IMR-90 (cell line): ENCODE results near the gene TXNDC5. TPM values are rescaled to one million over a fixed set of nuclear protein-coding genes. Genes with fewer than 3 reads are reported as not detected.

ENCODE experiments used
- BHLHE40 ChIP-seq: fragments of 150-350 bp; IDR thresholded peaks from 2 replicates; pipeline ENCODE4 v1.6.1; 2016; ENCODE audit warnings: mild to moderate bottlenecking, low read depth, low read length
- SMC3 ChIP-seq: fragments of 150-350 bp; IDR thresholded peaks from 2 replicates; pipeline ENCODE4 v1.6.1; 2016; ENCODE audit warnings: low read depth, mild to moderate bottlenecking, antibody characterized with exemption, low read length, moderate library complexity
- polyA plus RNA-seq, 3 experiments: library from polyadenylated mRNA; depleted of rRNA; stranded (reverse); fragments of >200 nt; gene quantifications; 2 replicates each; pipeline ENCODE4 v1.2.3, GENCODE V29; 2012; ENCODE audit warnings: low replicate concordance in 1 of 3
- total RNA-seq: library from RNA; depleted of rRNA; stranded (reverse); fragments of >200 nt; gene quantifications from 2 replicates; pipeline ENCODE4 v1.2.3, GENCODE V29; 2012
- TF ChIP-seq, protein P1 (sequence below): fragments of 150-350 bp; IDR thresholded peaks from 2 replicates; pipeline ENCODE4 v1.6.1; 2017; ENCODE audit warnings: mild to moderate bottlenecking, antibody characterized with exemption, low read length, low read depth

The TXNDC5 gene
- total and polyA plus RNA-seq, 2 of the 4 experiments (the other 2 are of a cell fraction) = 274 to 439 TPM

DNA sequence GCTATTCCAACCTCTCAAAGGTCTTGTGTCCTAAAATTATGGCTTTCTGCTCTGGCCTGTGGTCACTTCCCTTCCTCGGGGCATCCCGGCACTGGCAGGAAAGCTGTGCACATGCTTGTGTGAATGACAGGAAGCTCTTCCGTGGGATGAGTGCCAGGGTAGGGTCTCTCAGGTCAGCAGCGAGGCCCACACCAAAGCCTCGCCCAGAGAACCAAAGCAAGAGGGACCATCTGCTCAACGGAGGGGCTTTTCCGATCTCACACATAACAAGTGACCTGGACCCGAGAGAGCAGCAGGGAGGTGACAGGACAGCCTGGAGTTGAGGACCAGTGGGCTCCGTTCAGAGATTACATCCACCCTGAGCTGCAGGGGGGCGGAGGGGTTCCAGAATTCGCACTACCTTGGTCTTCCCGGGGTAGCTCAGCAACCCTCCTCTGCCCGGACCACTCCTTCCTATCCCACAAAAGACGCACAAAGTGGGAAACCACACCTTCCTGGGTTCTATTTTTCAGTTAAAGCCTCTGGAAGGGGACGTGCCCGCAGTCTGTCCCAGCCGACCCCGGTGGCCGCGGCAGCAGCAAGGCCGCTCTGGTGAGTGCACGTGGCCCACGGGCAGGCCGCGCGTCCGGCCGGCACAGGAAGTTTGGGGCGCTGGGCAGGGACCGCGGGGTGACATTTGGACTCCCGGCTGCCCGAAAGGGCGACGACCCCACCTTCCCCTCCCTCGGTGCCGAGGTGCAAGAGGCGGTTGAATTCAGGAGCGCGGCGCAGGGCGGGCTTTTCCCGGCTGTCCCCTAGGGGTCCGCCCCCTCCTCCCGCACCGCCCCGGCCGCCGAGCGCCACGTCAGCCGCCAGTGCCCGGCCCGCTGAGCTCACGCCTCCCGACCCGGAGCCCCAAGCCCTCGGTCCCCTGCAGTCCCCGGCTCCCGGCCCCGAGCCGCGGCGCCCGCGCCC, 988 bp downstream of the TXNDC5 start (continued):
- TF ChIP-seq, protein P1, sequence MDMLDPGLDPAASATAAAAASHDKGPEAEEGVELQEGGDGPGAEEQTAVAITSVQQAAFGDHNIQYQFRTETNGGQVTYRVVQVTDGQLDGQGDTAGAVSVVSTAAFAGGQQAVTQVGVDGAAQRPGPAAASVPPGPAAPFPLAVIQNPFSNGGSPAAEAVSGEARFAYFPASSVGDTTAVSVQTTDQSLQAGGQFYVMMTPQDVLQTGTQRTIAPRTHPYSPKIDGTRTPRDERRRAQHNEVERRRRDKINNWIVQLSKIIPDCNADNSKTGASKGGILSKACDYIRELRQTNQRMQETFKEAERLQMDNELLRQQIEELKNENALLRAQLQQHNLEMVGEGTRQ = no peak
- 0 out of 2 replicates have a peak, but pooled peaks have one; percentile 1 for TF ChIP-seq SMC3
- TF ChIP-seq BHLHE40 = peak; percentile 4; the same call in 1 of the 2 replicates
